ENCODE results near the gene ADAP2.
A peak's percentile ranks its signal among the peaks of the same experiment; 100 is the strongest.
"Not testable (repeated sequence)": the region's sequence is repeated elsewhere in the genome, so short reads cannot be mapped to it uniquely, and the experiment has no call there.

Gene ADAP2

GRCh38 chr17:30931582-30931981 is 9.8 kb downstream of the ADAP2 start:
- not testable (repeated sequence) for DNase-seq

GRCh38 chr17:30933966-30934365 is 12.2 kb downstream of the ADAP2 start:
- no peak for DNase-seq

DNA sequence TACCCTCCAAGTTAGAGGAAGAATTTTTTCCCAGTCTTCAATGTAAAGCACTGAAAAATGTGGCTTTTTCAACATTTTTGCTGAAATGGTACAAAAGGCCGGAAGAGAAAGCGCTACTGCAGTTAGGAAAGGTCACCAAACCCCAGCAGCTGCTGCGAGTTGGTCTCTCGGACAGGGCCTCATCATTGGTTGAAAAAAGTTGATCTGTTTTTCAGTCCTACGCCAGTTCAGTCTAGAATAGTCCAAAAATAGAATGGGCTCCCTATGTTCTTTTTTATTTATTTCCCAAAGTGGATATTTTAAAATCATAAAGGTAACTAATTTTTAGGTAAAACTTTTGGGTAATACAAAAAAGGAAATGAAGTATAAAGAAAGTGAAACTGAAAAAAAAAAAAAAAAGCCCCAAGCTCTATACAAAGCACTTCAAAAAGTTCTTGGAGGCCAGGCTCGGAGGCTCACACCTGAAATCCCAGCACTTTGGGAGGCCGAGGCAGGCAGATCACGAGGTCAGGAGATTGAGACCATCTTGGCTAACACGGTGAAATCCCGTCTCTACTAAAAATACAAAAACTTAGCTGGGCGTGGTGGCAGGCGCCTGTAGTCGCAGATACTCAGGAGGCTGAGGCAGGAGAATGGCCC is 17.4 kb downstream of the ADAP2 start:
- DNase-seq = no peak

DNA sequence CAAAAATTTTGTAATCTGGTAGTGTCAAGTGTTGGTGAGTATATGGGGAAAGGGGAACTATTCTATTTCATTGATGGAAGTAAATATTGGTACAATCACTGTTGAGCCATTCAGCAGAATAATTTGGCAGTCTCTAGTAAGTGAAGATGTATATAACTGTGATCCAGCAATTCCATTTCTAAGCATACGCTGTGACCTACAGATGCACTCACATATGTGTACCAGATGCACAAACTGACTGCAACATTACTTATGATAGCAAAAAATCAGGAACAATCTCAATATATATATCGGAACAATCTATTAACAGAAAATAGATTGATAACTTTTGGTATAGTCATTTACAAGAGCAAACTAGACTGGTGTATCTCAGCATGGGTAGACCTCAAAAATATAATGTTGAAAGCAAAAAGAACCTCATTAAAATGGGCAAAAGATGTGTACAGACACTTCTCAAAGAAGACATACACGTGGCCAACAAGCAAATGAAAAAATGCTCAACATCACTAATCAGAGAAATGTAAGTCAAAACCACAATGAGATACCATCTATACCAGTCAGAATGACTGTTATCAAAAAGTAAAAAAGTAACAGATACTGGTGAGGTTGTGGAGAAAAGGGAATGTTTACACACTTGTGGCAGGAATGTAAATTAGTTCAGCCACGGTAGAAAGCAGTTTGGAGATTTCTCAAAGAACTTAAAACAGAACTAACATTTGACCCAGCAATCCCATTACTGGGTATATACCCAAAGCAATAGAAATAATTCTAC is 20.7 kb downstream of the ADAP2 start:
- DNase-seq = no peak

DNA sequence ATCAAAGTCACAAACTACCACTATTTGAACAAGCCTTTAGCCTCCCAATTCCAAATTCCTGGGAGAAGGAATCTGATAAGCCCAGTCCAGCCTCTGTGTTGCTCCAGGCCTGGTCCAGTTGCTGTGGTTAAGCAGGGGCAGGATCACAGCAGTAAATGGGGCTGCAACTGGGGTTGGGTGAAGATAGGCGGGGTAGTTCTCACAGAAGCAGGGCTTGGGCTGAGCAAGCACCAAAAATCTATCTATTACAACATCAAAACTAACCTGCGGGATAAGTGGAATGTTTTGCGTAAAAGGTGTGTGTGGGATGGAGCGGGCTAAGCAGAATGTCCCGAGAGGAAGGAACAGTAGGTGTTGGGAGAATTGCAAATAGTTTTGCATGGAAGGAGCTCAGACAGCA is 26.1 kb downstream of the ADAP2 start:
- DNase-seq = no peak

DNA sequence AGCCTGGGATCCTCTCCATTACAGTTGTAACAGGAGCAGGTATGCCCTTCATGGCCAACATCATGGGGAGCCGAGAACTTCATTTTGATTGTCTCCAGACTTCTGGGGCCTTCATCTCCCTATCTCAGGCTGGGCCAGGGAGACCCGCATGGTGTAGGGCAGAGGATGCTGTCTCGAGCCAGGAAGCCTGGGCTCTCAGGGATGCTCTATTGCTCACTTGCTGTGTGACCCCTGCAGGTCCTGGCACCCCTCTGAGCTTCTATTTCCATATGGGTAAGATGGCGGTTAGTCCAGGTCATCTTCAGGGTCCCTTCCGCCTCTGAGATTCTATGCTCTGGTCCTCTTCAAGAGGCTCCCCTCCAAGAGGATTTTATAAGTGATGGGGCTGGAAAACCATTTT is 28.4 kb downstream of the ADAP2 start:
- DNase-seq = no peak

GRCh38 chr17:30950669-30951399 is 29.1 kb downstream of the ADAP2 start:
- DNase-seq = peak; percentile 82

- DNase-seq = no peak
Measured at GRCh38 chr17:30952638-30953393, 31.1 kb downstream of the ADAP2 start.

DNA sequence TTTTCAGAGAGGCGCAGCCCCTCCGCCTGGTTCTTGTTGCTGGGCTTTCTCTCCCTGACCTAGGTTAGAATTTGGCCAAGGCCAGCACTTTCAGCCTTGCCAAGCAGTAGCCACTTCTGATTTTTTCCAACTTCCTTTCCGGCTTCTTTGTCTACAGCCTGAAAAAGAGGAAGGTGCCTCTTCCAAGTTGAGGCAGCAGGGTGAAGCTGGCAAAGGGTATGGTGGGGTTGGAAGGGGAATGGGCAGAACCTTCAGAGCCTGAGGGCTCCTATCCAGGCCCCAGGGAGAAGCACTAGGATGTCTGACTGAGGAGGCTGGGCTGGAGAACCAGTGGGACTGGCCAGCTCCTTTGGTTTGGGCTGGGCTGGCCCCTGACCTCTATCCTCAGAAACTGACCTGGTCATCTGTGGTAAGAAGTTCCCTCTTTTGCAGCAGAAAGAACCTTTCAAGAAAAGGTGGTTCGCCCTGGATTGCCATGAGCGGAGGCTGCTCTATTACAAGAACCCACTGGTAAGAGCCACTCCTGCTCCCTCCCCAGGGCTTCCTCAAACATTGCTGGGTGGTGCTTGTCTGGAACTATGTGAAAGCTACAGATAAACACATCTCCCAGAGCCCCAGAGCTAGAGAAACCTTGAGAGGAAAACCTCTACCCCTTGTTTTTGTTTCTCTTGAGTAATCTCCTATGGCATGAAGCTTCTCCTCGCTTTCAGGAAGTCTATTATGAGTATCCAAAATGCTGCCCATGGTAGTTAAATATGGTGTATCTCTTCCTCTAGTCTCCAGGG is 32.5 kb downstream of the ADAP2 start:
- DNase-seq = no peak

- no peak for DNase-seq
Measured at GRCh38 chr17:30956764-30957374, 35.1 kb downstream of the ADAP2 start.

- peak; percentile 77 for DNase-seq
Measured at GRCh38 chr17:30957741-30958140, 36.0 kb downstream of the ADAP2 start.

DNA sequence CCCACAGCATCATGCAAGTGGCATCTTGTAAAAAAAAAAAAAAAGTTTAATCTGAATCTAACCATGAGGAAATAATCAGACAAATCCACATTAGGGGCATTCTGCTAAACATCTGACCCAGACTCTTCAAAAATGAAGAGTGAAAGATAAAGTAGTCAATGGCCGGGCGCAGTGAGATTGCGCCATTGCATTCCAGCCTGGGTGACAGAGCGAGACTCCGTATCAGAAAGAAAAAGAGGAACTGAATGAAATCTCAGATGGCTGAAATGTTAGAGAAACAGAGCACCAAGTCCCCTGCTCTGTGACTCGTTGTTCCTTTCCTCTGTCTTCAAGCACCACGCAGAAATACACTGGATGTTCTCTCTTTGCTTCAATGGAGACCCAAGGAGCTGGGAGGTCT is 36.4 kb downstream of the ADAP2 start:
- DNase-seq = no peak

GRCh38 chr17:30961209-30962188 is 39.8 kb downstream of the ADAP2 start:
- no peak for DNase-seq

DNA sequence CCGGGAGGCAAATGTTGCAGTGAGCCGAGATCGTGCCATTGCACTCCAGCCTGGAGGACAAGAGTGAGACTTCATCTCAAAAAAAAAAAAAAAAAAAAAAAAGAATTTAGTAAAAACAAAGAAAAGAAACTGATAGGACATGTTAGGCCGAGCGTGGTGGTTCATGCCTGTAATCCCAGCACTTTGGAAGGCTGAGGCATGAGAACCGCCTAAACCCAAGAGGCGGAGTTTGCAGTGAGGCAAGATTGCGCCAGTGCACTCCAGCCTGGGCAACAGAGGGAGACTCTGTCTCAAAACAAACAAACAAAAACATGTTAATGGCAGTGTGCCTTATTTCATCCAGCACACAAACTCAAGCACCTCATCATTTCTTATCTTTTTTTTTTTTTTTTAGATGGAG is 42.6 kb downstream of the ADAP2 start:
- not testable (repeated sequence) for DNase-seq

- no peak for DNase-seq
Measured at GRCh38 chr17:30964876-30965275, 43.1 kb downstream of the ADAP2 start.

- no peak for DNase-seq
Measured at GRCh38 chr17:30965686-30966085, 43.9 kb downstream of the ADAP2 start.

DNA sequence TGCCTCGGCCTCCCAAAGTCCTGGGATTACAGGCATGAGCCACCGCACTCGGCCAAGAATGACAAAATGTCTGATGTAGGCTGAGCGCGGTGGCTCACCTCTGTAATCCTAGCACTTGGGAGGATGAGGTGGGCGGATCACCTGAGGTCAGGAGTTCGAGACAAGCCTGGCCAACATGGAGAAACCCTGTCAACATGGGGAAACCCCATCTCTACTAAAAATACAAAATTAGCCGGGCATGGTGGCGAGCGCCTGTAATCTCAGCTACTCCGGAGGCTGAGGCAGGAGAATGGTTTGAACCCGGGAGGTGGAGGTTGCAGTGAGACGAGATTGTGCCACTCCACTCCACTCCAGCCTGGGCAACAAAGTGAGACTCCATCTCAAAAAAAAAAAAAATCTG is 46.2 kb downstream of the ADAP2 start:
- DNase-seq = not testable (repeated sequence)

- peak; percentile 62 for DNase-seq
Measured at GRCh38 chr17:30969989-30970830, 48.5 kb downstream of the ADAP2 start.

DNA sequence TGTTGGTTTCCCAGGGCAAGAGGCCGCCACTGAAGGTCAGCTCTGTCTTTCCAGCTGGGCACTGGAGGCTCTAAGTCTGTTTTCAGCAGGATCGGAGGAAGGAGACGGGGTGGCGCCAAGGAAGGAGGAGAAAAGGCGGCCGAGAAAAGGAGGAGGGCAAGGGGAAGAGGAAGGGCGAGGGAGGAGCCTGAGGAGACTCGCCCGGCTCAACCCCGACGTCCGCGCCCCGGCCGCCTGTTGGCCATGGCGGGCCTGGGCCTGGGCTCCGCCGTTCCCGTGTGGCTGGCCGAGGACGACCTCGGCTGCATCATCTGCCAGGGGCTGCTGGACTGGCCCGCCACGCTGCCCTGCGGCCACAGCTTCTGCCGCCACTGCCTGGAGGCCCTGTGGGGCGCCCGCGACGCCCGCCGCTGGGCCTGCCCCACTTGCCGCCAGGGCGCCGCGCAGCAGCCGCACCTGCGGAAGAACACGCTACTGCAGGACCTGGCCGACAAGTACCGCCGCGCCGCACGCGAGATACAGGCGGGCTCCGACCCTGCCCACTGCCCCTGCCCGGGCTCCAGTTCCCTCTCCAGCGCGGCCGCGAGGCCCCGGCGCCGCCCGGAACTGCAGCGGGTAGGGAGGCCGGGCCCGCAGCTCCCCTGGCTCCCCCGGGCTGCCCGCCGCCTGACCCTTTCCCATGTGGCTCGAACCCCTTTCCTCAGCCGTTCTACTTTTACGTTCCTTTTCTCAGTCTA is 49.3 kb downstream of the ADAP2 start, which contains the start of gene RNF135:
TSS of gene RNF135 (plus strand) at position 209 of the 737 bp plus-strand sequence. CDS start at position 244, 35 bp downstream.
- DNase-seq = peak; percentile 87
